CD4-positive, alpha-beta T cell treated with Interleukin-4 for 1 hour (primary cell): ENCODE data around the gene TBCEL.

ENCODE experiments used
- DNase-seq, 2 donors: peaks; one replicate each; pipeline ENCODE4 v3.0.0-alpha.2; 2020 to 2022

The TBCEL gene

GRCh38 chr11:121067026-121067425 lies 43.1 kb downstream of the TBCEL start:
- no peak for DNase-seq

- DNase-seq = no peak
Observed at GRCh38 chr11:121067453-121067852, 43.6 kb downstream of the TBCEL start.

GRCh38 chr11:121067962-121068647 lies 44.2 kb downstream of the TBCEL start:
- DNase-seq = no peak

GRCh38 chr11:121068787-121069186 lies 44.9 kb downstream of the TBCEL start:
- DNase-seq = no peak

- no peak for DNase-seq
Observed at GRCh38 chr11:121070951-121071845, 47.3 kb downstream of the TBCEL start.

- DNase-seq = no peak
Observed at GRCh38 chr11:121071846-121072450, 48.0 kb downstream of the TBCEL start.

- DNase-seq = no peak
Observed at GRCh38 chr11:121081321-121081720, 57.4 kb downstream of the TBCEL start.

- DNase-seq = no peak
Observed at GRCh38 chr11:121082219-121082618, 58.3 kb downstream of the TBCEL start.

- no peak for DNase-seq
Observed at GRCh38 chr11:121082670-121083069, 58.8 kb downstream of the TBCEL start.

- DNase-seq = no peak
Observed at GRCh38 chr11:121086866-121087265, 63.0 kb downstream of the TBCEL start.

GRCh38 chr11:121089566-121089965 lies 65.7 kb downstream of the TBCEL start:
- no peak for DNase-seq

GRCh38 chr11:121090145-121090721 lies 66.3 kb downstream of the TBCEL start:
- DNase-seq = no peak

GRCh38 chr11:121091492-121092152 lies 67.7 kb downstream of the TBCEL start:
- peak; percentile 3 to 14 for DNase-seq

- no peak for DNase-seq
Observed at GRCh38 chr11:121095561-121095960, 71.7 kb downstream of the TBCEL start.

GRCh38 chr11:121099364-121099763 lies 75.5 kb downstream of the TBCEL start:
- no peak for DNase-seq

- DNase-seq = no peak
Observed at GRCh38 chr11:121099885-121100284, 76.0 kb downstream of the TBCEL start.

GRCh38 chr11:121100943-121101342 lies 77.0 kb downstream of the TBCEL start, which contains the start of gene TECTA:
TSS of gene TECTA (plus strand) at chr11:121101243. CDS start at chr11:121102666, 1,423 bp downstream.
- no peak for DNase-seq

GRCh38 chr11:121104312-121104762 lies 80.4 kb downstream of the TBCEL start:
- no peak for DNase-seq

GRCh38 chr11:121105063-121105480 lies 81.2 kb downstream of the TBCEL start:
- no peak for DNase-seq

GRCh38 chr11:121105481-121106195 lies 81.7 kb downstream of the TBCEL start:
- DNase-seq = no peak

- no peak for DNase-seq
Observed at GRCh38 chr11:121106812-121107211, 82.9 kb downstream of the TBCEL start.

- DNase-seq = no peak
Observed at GRCh38 chr11:121108413-121108812, 84.5 kb downstream of the TBCEL start.
